Choroid plexus epithelial cell (primary cell): ENCODE data around the gene RPL32.

Source experiments
- DNase-seq: peaks from one replicate; pipeline ENCODE4 v3.0.0-alpha.2; 2010; ENCODE audit warnings: low read depth
- H3K4me3 ChIP-seq: 2 replicates; pipeline ENCODE4 v1.5.1; 2011; ENCODE audit warnings: low read depth, mild to moderate bottlenecking, control low read depth, low read length, moderate library complexity
- CTCF ChIP-seq: conservative IDR thresholded peaks from 2 replicates; pipeline ENCODE4 v1.5.1; 2011; ENCODE audit warnings: low read depth, mild to moderate bottlenecking, control low read depth, inconsistent platforms, low read length, moderate library complexity

RPL32 gene

GRCh38 chr3:12818773-12819172 lies 22.6 kb downstream of the RPL32 start:
- no peak for TF ChIP-seq CTCF
- DNase-seq = no peak
- H3K4me3 ChIP-seq = no peak overlapping the region

GRCh38 chr3:12818273-12818672 lies 23.1 kb downstream of the RPL32 start:
- no peak for DNase-seq
- TF ChIP-seq CTCF = no peak
- H3K4me3 ChIP-seq = no peak overlapping the region

GRCh38 chr3:12817343-12817710 lies 24.0 kb downstream of the RPL32 start:
- no peak for DNase-seq
- no peak overlapping the region for H3K4me3 ChIP-seq
- no peak for TF ChIP-seq CTCF

- DNase-seq = no peak
- no peak for TF ChIP-seq CTCF
- H3K4me3 ChIP-seq = no peak overlapping the region
Observed at GRCh38 chr3:12816521-12817342, 24.6 kb downstream of the RPL32 start.

GRCh38 chr3:12815719-12816118 lies 25.6 kb downstream of the RPL32 start:
- DNase-seq = no peak

GRCh38 chr3:12815078-12815477 lies 26.3 kb downstream of the RPL32 start:
- TF ChIP-seq CTCF = no peak
- no peak overlapping the region for H3K4me3 ChIP-seq
- no peak for DNase-seq

More at GRCh38 chr3:12815719-12816118, 25.6 kb downstream of the RPL32 start:
- no peak overlapping the region for H3K4me3 ChIP-seq
- TF ChIP-seq CTCF = no peak

GRCh38 chr3:12813967-12814366 lies 27.4 kb downstream of the RPL32 start:
- no peak overlapping the region for H3K4me3 ChIP-seq
- no peak for TF ChIP-seq CTCF
- DNase-seq = no peak
